GM19238 (cell line): ENCODE measurements around the gene P4HA2.

Experiments used
- DNase-seq: peaks from one replicate; pipeline ENCODE4 v3.0.0; 2011; ENCODE audit warnings: low spot score; ENCODE audit not compliant: insufficient read length

Gene P4HA2

DNA sequence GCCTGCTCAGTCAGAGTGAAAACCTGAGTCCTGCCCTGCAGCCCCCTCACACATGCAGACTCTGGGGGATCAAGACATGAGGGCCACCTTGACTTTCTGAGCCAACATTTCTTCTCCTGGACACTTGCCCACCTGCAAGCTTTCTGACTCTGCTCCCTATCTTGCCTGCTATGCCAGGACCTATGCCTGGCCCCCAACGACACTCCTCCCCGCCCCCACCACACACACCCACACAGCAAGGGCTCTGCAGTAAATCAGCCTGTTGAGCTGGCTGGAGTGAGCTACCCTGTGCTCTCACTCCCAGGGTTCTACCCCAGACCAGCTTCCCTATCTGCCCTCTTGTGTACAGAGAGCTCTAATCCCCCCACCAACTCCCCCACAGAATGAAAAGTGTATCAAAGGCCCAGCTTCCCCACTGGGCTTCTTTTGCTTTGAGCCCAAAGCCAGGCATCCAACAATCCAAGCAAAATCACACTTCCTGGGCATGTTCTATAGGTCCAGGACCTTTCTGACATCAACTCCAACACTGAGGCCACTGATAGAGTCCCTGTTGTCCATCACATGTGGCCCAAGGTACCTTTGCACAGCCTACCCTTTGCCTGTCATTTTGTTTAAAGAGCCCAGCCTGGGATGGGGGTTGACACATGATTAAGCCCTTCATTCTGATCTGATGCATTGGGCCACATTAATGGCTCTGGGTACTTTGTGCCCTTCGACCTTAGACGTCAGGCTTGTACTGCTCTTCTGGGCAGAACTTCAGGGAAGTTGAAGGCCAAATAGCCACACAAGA is 37.1 kb upstream of the P4HA2 start:
- DNase-seq: no peak

DNA sequence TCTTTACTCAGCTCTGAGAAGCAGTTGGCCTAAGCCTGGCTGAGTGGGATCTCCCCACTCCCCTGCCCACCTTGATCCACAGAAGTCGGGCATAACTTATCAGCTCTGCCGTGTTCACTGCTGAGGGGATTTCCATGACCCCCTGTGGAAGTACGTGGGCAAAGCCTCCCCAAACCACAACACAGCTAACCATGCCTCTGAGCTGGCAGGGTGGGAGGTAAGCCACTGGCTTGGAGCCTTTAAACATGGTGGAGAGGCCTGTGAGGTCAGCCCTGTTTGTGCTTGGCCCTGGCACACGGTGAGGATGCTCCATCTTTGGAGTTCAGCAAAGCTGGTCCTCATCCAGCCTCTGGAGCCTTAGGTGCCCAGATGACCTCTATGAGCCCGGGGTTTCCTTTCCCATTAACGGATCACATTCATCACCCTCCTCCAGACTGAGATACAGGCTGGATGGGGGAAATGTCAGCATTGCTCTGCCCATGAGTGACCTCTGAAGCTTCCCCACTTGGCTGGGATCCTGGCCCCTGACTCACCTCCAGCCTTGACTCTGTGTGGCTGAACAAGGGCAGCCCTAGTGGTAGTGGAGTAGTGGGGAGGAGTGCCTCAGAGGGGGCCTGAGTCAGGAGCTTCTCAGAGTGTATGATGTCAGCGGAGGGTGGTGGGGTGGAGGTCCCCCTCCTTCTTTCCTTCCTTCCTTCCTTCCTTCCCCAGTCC is 36.1 kb upstream of the P4HA2 start:
- DNase-seq: no peak

GRCh38 chr5:132262882-132263547 is 35.4 kb upstream of the P4HA2 start:
- no peak for DNase-seq

DNA sequence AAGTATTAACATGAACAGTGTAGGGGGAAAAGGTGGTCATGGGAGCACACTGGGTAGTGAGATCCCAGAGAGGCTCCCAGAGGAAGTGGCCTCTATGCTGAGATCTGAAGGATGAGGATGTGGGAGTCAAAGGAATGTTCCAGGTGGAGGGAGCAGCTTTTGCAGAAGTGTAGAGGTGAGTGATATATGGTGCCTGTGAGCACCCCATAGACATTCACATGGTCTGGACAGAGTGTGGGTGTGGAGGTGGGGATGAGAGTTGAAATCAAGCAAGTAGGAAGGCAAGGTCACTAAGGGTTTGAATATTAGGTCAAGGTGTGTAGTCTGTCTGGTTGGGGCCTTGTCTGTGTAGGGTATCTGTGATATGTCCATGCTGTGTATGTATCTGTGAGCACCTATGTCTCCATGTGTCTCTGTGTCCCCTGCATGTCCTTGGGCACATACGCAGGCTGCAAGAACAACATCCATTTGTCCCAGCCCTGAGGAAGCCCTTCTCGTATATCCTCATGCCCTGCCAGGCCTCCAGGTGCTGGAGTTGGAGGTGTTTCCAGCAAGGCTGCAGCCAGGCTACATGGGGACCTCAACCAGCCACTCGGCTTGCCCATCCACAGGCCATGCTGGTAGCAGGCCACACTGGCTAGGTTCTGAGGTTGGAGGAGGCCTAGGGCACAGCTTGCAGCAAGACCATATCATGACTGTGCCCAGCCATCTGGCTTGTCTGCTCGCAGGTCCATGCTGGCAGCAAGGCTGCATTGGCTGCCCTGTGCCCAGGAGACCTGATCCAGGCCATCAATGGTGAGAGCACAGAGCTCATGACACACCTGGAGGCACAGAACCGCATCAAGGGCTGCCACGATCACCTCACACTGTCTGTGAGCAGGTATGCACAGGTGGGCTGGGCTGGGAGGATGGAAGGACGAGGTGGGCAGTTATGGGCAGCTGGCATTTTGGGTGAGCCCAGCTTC is 34.5 kb upstream of the P4HA2 start:
- DNase-seq: no peak

GRCh38 chr5:132260714-132261551 is 33.3 kb upstream of the P4HA2 start:
- DNase-seq: no peak

- DNase-seq: no peak
These were observed 32.4 kb upstream of the P4HA2 start for GRCh38 chr5:132260051-132260450.

GRCh38 chr5:132259069-132259851 is 31.6 kb upstream of the P4HA2 start:
- no peak for DNase-seq

GRCh38 chr5:132258102-132259068 is 30.7 kb upstream of the P4HA2 start:
- no peak for DNase-seq

GRCh38 chr5:132257131-132258101 is 29.8 kb upstream of the P4HA2 start, which contains the start of gene PDLIM4:
Gene PDLIM4, plus strand, starts transcription at chr5:132257696. Its CDS starts 39 bp downstream, at chr5:132257735.
- no peak for DNase-seq

DNA sequence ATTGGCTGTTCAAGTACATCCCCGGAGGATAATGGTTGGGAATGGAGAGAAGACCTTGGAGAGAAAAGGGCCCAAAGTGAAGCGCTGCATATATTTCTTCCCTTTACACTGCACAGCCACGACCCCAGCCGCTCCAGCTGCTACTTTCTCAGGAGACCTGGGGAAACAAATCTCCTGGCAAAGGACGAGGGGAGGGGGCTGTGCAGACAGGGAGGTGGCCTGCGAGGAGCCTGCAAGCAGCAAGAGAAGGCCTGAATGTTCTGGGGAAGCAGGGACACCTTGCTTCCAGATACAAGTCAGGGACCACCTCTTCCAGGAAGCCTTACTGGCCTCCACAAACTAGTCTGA is 29.1 kb upstream of the P4HA2 start:
- no peak for DNase-seq

DNA sequence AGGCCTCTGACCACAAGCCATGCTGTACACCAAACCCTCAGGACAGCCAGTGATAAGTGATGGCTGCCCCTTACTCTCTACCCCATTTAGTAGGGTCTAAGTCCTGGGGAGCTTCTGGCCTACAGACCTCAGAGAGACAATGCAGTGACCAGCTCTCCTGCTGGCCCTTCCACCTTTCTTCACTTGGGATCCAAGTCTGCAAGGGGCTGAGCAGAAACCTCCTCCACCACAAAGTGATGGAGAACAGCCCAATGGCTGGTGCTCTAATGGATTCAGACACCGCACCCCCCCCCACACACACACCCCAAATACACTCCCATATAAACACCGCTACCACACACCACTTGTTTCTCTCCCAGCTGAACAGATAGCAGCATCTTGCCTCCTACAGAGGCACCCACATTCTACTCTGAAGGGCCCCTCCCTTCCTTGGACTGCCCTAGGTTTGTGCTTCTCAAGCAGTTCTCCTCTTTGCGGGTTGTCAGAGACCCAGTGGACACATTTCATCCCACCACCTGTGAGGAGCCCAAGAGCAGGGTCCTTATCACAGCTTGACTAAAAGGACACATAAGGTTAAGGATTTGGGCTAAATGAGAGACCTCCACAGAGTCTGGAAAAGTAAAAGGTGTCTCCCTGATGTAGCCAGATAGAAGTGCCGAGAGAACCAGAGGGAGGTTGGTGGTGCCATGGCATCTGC is 28.6 kb upstream of the P4HA2 start:
- DNase-seq: no peak

DNA sequence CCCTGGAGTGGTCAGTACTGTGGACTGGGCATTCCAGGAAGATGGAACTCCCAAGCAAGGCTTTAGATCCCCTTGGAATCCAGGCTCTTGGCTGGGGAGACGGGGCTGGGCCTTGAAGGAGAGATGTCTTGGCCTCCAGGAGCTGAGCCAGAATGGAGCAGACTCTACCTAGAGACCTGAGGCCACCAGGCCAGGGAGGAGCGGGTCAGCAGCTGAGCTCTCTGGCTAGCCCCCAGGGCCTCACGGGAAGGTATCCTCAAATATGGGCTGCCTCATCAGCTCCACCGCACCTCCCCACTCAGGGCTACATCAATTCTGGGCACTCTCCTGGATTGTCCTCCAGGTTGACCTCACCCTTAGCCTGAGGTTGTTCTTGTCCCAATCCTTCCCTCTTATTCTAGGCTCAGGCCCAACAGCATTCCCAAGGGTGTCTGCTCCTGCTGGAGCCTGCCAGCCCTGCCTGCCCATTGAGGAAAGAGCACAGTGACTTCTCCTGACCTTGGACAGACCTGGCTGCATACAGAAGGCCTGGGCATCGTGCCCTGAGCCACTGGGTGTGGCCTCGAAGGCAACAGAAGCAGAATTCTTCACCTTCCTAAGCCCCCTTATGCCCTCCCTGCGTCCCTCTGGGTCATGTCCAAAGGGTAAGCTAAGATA is 26.8 kb upstream of the P4HA2 start:
- no peak for DNase-seq

DNA sequence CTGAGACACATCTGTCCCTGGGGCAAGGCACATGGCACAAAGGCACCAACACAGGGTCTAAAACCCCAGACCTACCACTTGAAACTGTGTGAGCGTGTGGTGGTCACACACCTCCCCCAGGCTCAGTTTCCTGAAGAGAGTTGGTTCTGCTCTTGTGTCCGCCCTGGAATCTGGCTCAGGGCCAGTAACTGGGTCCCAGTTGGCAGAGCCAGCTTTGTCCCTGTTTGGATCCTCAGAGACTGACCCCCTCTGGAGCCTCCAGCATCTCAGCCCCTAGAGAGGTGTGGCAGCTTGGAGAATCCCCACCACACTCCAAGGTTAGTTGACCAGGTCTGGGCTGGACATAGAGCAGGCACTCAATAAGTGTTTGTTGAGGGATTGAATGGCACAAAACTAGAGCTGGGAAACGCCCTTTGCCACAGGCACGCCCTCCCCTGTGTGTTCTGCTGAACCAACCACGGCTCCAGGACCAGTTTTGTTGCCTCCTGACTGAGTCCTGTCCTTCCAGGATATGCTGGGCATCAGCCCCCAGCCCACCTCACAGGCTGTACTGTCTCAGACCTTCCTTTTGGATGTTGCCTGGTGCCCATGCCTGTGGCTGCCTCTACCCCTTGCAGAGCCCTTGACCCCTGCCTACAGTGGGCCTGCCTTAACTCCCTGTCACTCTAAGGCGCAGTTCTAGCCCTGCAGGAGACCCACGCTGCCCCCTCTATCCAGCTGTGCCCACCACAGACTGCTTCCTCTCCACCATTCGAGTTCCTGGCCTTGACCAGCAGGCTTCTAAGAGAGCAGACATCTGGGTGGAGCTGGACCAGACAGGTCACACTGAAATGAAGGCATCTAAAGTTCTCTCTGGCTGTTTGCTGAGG is 26.0 kb upstream of the P4HA2 start:
- DNase-seq: no peak

DNA sequence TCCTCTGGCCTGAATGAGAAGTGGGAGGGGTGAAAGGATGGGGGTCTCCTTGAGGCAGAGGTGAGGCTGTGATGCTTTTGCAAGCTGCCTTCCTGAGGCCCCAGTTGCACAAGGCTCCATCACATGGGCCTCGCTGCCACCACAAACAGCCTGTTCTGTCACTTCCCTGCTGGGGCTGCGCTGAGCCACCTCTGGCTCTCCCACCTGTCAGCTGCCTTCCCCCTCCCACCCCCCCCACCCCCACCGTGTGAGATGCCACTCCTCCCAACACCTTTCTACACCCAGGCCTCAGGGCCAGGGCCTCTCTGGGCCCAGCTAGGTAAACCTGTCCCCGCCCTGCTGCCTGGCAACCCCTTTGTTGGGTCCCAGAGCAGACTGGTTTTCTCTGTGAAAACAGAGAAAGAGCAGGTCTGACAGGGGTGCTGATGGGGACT is 25.4 kb upstream of the P4HA2 start:
- no peak for DNase-seq

- DNase-seq: no peak
These were observed 23.6 kb upstream of the P4HA2 start for GRCh38 chr5:132251220-132251725.
